Fibroblast of lung (primary cell): ENCODE measurements around the gene AZGP1.

Source experiments
- CTCF ChIP-seq, 2 donors: IDR thresholded peaks in 1 of 2; conservative IDR thresholded peaks in 1 of 2; 1 replicate in 1 of 2; 2 replicates in 1 of 2; pipeline ENCODE4 v1.5.1; 2011 to 2012; ENCODE audit warnings: low read length in 2 of 2, control low read depth in 1 of 2, inconsistent platforms in 1 of 2, low read depth in 1 of 2, mild to moderate bottlenecking in 1 of 2
- EZH2 ChIP-seq: IDR thresholded peaks from 2 replicates; pipeline ENCODE4 v1.5.1; 2012; ENCODE audit warnings: low read length, control low read depth, mild to moderate bottlenecking; ENCODE audit errors: missing control alignments

GRCh38 chr7:99928994-99929729 lies 46.7 kb downstream of the AZGP1 start, which contains the start of gene GJC3:
- peak in 1 of 2 donors; percentile 42 for TF ChIP-seq CTCF (conservative IDR thresholded peaks at IDR 0.05 in 1 of 2, IDR thresholded peaks at IDR 0.05 in 1 of 2; ENCODE audit: low read depth in 1 of 2, low read length in 2 of 2)
- no peak for TF ChIP-seq EZH2
